ENCODE results near the gene LAMA5. TPM values are rescaled to one million over a fixed set of nuclear protein-coding genes. Genes with fewer than 3 reads are reported as not detected.

LAMA5 gene
- total and polyA plus RNA-seq, 4 donors = 116 to 315 (median 244) TPM

DNA sequence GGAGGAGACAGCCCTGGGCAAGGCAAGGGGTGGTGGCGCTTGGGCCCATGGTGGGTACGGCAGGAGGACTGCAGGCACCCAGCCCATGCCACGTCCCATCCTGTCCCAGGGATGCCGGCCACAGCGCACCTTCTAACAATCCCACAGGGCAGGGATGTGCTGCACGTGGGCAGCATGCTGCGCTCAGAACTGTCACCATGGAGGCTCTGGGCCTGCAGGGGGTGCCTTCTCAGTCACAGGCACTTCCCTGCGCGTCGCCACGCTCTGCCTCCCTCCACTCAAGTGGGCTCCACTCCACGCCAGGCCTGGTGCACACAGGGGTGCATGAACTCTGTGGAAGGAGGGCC, 37.6 kb upstream of the LAMA5 start:
- TF ChIP-seq, protein P1, sequence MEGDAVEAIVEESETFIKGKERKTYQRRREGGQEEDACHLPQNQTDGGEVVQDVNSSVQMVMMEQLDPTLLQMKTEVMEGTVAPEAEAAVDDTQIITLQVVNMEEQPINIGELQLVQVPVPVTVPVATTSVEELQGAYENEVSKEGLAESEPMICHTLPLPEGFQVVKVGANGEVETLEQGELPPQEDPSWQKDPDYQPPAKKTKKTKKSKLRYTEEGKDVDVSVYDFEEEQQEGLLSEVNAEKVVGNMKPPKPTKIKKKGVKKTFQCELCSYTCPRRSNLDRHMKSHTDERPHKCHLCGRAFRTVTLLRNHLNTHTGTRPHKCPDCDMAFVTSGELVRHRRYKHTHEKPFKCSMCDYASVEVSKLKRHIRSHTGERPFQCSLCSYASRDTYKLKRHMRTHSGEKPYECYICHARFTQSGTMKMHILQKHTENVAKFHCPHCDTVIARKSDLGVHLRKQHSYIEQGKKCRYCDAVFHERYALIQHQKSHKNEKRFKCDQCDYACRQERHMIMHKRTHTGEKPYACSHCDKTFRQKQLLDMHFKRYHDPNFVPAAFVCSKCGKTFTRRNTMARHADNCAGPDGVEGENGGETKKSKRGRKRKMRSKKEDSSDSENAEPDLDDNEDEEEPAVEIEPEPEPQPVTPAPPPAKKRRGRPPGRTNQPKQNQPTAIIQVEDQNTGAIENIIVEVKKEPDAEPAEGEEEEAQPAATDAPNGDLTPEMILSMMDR (IDR thresholded peaks at IDR 0.05; ENCODE audit: control extremely low read depth, extremely low read depth) = no peak
- H3K9ac ChIP-seq (ENCODE audit: insufficient read depth in 1 of 2, low read length in 2 of 2) = no peak overlapping the region
- no peaks in the 10 kb centered on the region for H3K27me3 ChIP-seq (ENCODE audit: control insufficient read depth in 3 of 3, insufficient read depth in 3 of 3, low read length in 2 of 3)
- H3K4me1 ChIP-seq (ENCODE audit: control insufficient read depth in 5 of 5, insufficient read depth in 5 of 5, low read length in 5 of 5) = peaks cover 0 to 41% (median 4%) of the 10 kb centered on the region in 5 donors
- no peak for DNase-seq
- peaks cover 0 to 9% (median 4%) of the 10 kb centered on the region in 4 donors for H3K36me3 ChIP-seq (ENCODE audit: control insufficient read depth in 4 of 4, insufficient read depth in 4 of 4, low read length in 4 of 4)
- no peak overlapping the region for H3K4me3 ChIP-seq
- no peak overlapping the region for H3K27ac ChIP-seq (ENCODE audit: low read depth in 1 of 2, low read length in 1 of 2)
- no peaks in the 10 kb centered on the region for H3K9me3 ChIP-seq (ENCODE audit: control insufficient read depth in 4 of 4, insufficient read depth in 3 of 4, low read length in 3 of 4)
- WGBS, 2 donors = 89 to 96% methylated on average over 11 to 12 of the region's 12 CpGs
- no peak for ATAC-seq (ENCODE audit: insufficient read depth, low FRiP score)

- Histone ChIP-seq H3K9me3 (ENCODE audit: control insufficient read depth in 4 of 4, insufficient read depth in 3 of 4, low read length in 3 of 4) (no peaks in the 10 kb centered on the region), H3K27ac (ENCODE audit: low read depth in 1 of 2, low read length in 1 of 2) (no peak overlapping the region), H3K36me3 (ENCODE audit: control insufficient read depth in 4 of 4, insufficient read depth in 4 of 4, low read length in 4 of 4) (peaks cover 0 to 9% (median 4%) of the 10 kb centered on the region in 4 donors), H3K4me1 (ENCODE audit: control insufficient read depth in 5 of 5, insufficient read depth in 5 of 5, low read length in 5 of 5) (peaks cover 0 to 39% (median 4%) of the 10 kb centered on the region in 5 donors), H3K27me3 (ENCODE audit: control insufficient read depth in 3 of 3, insufficient read depth in 3 of 3, low read length in 2 of 3) (no peaks in the 10 kb centered on the region), H3K4me3 (no peak overlapping the region), H3K9ac (ENCODE audit: insufficient read depth in 1 of 2, low read length in 2 of 2) (no peak overlapping the region)
- DNase-seq (no peak), ATAC-seq (ENCODE audit: insufficient read depth, low FRiP score) (no peak)
- TF ChIP-seq, protein P1 (IDR thresholded peaks at IDR 0.05; ENCODE audit: control extremely low read depth, extremely low read depth) = no peak
- 93 to 99% methylated on average over 9 of the region's 9 CpGs for WGBS, 2 donors
These were observed 37.1 kb upstream of the LAMA5 start for GRCh38 chr20:62404112-62404665.

DNA sequence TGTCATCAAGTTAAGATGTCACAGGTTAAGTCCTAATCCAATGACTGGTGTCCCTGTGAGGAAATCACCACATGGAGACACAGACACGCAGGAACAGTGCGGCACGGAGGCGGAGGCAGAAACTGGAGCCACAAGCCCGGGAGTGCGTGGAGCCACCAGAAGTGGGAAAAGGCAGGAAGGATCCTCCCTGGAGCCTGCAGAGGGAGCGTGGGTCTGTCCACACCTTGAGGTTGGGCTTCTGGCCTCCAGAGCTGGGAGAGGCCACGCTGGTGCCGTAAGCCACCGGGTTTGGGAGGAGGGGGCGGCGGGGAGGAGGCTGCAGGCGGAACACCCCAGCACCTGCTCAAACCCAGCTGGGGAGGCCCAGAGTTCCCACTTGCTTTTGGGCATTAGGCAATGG, 36.2 kb upstream of the LAMA5 start:
- H3K27ac ChIP-seq (ENCODE audit: low read depth in 1 of 2, low read length in 1 of 2) = no peak overlapping the region
- DNase-seq (no peak), ATAC-seq (ENCODE audit: insufficient read depth, low FRiP score) (no peak)
- 86 to 92% methylated on average over 13 of the region's 13 CpGs for WGBS, 2 donors
- no peaks in the 10 kb centered on the region for H3K27me3 ChIP-seq (ENCODE audit: control insufficient read depth in 3 of 3, insufficient read depth in 3 of 3, low read length in 2 of 3)
- no peak overlapping the region for H3K4me3 ChIP-seq
- TF ChIP-seq, protein P1 (IDR thresholded peaks at IDR 0.05; ENCODE audit: control extremely low read depth, extremely low read depth) = no peak
- no peak overlapping the region for H3K9ac ChIP-seq (ENCODE audit: insufficient read depth in 1 of 2, low read length in 2 of 2)
- no peaks in the 10 kb centered on the region for H3K9me3 ChIP-seq (ENCODE audit: control insufficient read depth in 4 of 4, insufficient read depth in 3 of 4, low read length in 3 of 4)
- H3K36me3 ChIP-seq (ENCODE audit: control insufficient read depth in 4 of 4, insufficient read depth in 4 of 4, low read length in 4 of 4) = peaks cover 0 to 9% (median 4%) of the 10 kb centered on the region in 4 donors
- H3K4me1 ChIP-seq (ENCODE audit: control insufficient read depth in 5 of 5, insufficient read depth in 5 of 5, low read length in 5 of 5) = peaks cover 0 to 31% (median 4%) of the 10 kb centered on the region in 5 donors
